GM18870 (cell line): ENCODE data around the gene PMPCA.

ENCODE experiments used
- ATAC-seq: cut with Tn5 transposase; IDR thresholded peaks from one replicate; pipeline ENCODE4 v1.9.1; 2021; ENCODE audit warnings: moderate library complexity; ENCODE audit not compliant: unreplicated experiment

Gene PMPCA

DNA sequence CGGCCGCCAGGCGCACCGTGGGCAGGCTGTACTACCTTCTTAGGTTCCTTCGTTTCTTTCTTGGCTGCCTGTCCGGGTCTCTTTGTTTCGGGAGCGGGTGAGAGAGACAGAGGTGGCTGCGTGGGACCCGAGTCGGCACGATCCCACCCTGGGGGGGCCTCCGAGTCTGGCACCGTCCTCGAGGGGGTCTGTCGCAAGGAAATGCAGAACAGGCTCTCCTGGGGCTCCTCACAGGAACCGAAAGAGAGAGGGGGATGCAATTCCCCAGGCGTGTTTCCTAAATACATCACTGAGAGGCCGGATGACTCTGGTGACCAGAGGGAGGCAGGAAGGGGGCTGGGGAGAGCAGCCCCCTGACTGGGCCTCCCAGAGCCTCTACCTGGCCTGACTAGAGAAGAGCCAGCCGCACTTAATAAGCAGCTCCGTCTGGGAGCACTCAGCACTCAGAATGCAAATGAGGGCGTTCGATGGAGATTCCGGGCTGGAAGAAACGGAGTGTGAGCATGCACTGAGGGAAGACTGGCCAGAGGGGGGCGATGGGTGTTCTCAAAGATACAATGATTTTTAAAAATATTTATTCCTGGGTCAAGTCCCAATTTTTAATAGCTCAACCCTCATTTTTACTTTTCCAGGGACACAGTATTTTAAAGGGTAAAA is 40.9 kb downstream of the PMPCA start:
- ATAC-seq = no peak

DNA sequence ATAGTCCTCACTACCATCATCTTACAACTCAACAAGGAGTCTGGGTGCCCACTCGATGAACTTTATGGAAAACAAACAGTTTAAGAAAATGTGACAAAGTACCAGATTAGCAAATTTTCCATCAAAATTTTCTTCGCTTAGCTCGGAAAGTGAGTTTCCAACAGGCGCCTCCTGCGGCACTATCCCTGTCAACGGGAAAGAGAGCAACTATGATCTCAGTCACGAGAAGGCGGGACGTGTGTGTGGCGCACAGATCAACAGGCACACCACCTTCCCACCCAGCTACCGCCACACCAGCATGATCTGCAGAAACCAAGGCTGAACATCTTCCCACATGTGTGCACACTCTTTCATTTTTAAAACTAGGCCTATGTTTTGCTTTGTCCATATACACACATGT is 42.9 kb downstream of the PMPCA start:
- ATAC-seq = no peak

- no peak for ATAC-seq
Observed at GRCh38 chr9:136454026-136454796, 43.8 kb downstream of the PMPCA start.

DNA sequence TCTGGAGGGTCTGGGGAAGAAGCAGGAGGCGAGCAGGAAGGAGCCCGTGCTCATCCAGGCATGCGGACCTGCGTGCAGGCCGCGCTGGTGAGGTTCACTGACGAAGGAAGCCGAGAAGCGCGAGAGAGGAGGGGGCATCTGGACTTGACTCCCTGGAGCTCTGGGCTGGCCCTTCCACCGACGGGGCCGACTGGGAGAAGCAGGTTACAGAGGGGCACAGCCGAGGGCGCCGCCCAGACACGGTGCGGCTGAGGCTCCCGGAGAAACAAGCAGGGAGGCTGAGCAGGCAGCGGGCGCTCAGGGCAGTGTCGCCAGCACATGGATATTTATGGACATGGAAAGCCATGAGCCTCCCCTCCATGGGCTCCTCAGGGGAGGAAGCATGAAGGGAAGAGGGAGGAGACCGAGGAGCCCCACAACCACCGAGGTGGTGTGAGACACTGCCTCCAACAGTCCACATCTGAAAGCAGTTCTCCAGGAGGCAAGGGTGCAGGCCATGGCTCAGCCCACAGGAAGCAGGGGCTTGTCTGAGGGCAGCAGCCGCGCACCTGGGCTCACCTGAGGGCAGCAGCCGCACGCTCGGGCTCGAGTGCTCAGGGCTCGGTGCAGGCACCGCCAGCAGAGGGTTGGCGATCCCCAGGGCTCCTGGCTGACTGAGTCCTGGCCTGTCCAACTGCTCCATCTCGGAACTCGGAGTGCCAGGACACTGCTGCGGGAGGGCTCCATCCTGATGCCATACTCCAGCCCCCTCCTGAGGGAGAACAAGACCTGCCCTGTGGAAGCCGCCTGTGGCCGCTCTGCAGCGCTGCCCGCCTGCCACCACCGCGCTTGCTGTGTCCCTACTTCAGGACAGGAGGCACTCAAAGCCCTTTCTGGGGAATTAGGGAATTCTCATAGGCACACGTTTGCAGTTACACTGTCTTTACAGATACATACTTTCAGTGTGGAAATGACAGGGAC is 44.9 kb downstream of the PMPCA start:
- no peak for ATAC-seq

DNA sequence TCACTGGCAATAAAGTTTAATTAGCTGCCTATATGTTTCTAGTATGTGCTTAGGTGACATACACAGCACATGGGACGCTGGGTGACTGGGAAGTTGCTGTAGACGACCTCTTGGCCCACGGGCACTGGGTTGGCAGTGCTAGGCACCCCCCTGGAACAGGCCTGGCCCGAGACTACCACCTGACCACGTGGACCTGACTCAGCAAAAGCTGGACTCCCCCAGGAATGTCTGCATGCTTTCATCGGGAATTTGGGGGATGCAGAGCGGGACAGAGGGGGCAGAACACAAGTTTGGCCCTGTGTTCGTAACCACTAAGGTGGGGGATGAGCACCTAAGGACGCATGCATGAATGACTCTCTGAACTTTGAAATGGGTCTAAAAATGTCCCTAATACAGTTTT is 45.8 kb downstream of the PMPCA start:
- no peak for ATAC-seq

- no peak for ATAC-seq
Observed at GRCh38 chr9:136457326-136457725, 46.9 kb downstream of the PMPCA start.

GRCh38 chr9:136459425-136459824 is 49.0 kb downstream of the PMPCA start:
- no peak for ATAC-seq

GRCh38 chr9:136460772-136461325 is 50.4 kb downstream of the PMPCA start:
- no peak for ATAC-seq

- no peak for ATAC-seq
Observed at GRCh38 chr9:136462664-136463063, 52.2 kb downstream of the PMPCA start.

DNA sequence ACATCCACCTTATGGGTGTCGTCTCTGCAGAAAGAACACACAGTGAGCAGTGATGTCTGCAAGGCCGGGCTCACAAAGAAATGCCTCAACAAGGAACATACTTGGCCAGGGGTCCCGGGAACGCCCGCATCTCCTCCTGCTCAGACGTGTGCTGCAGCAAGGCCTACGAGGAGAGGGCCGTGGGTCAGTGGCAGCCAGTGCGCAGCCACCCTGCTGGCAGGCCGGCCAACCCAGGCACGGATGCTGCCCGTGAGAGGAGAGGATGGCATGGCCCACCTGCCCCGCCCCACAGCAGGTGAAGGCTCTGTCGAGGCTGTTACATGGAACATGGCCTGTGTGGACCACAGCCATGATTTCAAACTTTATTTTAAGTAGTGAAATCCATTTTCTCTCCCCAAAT is 53.1 kb downstream of the PMPCA start:
- ATAC-seq = no peak

GRCh38 chr9:136464241-136464640 is 53.8 kb downstream of the PMPCA start:
- no peak for ATAC-seq

DNA sequence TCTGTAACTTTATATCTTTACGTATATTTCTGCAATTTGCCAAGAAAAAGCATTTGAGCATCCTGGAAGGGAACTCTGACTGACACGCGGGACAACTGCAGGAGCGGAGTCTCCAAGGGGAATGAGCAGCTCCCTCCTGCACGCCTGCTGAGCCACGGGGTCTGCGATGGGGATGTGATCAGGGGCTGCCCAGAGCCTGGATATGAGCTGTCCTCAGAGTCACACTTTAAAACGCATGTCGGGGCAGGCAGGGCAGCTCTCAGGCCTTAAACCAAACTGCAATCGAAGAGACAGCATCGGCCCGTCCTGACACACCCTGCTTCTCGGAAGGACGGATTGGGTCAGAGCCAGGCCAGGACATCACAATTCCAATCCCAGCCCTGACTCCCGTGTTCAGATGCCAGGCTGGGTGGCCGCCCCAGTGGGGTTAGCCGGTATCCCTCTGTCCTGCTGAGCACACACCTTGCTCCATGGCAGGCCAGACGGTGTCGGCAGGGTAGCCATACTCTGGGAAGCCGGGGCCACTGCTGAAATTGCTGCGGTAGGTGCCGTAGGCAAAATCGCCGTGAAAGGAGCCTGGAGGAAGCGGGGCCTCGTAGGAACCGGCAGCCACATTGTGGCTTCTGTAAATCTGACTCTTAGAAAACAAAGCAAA is 55.2 kb downstream of the PMPCA start:
- ATAC-seq = no peak

GRCh38 chr9:136466155-136466541 is 55.7 kb downstream of the PMPCA start:
- ATAC-seq = no peak

- ATAC-seq = no peak
Observed at GRCh38 chr9:136467766-136468165, 57.3 kb downstream of the PMPCA start.

DNA sequence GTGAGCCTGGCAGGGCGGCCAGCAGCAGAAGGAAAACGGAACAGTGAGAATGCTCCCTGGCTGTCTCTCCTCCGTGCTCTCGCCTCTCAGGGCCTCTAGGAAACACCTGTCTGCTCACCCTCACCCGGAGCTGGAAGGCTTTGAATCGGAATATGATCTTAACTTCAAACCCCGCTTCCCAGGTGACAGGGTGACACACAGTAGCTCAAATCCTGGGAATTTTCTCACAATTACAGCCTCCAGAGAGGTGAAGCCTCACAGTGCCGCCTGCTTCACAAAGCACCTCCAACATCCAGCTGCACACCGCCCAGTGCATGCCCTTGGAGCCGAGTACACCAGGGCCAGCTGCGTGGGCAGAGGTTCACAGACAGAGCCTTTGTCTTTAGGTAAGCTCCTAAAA is 59.9 kb downstream of the PMPCA start:
- no peak for ATAC-seq

DNA sequence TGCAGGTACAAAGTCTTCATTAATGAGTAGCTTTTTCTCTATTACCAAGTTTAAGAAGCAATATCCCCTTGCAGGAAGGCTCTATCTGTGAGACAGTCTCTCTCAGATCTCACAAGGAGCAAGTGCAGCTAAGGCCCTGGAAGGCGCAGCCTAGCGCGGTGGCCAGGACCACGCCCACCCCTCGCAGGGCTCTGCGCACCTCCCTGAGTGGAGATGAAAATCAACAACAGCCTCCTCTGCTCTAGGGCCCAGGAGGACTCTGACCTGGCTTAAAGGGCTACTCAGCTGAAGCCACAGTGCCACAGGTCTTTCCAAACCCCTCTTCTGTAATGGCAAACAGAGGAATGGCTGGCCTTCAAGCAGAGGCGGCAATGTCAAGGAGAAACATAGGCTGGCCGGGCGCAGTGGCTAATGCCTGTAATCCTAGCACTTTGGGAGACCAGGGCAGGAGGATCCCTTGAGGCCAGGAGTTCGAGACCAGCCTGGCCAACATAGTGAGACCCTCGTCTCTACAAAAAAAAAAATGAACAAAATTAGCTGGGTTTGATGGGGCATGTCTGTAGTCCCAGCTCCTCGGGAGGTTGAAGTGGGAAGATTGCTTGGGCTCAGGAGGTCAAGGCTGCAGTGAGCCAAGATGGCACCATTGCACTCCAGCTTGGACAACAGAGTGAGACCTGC is 60.5 kb downstream of the PMPCA start:
- no peak for ATAC-seq

GRCh38 chr9:136471802-136472487 is 61.5 kb downstream of the PMPCA start:
- no peak for ATAC-seq

GRCh38 chr9:136472640-136473353 is 62.3 kb downstream of the PMPCA start:
- ATAC-seq = no peak

DNA sequence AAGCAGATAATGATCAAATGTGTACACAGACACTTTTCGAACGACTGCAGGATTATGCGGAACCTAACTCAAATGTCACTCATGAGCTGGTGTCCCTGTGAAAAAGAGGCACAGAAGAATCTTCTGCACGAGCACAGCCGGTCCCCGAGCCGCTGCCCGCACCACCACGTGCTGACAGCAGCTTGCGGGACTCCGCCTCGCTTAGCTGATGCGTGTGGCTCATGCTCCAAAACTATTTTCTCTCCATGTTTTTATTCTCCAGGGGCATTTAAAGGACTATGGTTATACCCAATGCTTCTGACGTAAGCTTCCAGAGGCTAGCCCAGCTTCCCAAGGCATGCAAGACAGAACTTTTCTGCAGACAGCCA is 62.9 kb downstream of the PMPCA start:
- no peak for ATAC-seq
